Left ventricle myocardium inferior (tissue), 1 donor: ENCODE results near the gene CCDC3. TPM values are rescaled to one million over a fixed set of nuclear protein-coding genes. Genes with fewer than 3 reads are reported as not detected.

Experiments
- DNase-seq: peaks from one replicate; pipeline ENCODE4 v3.0.0-alpha.2; 2020
- H3K27ac ChIP-seq: fragments of 200-600 bp; replicated peaks from 2 replicates; pipeline ENCODE4 v1.8.0; 2021
- H3K27me3 ChIP-seq: fragments of 200-600 bp; 2 replicates; pipeline ENCODE4 v1.8.0; 2021; ENCODE audit warnings: low read depth
- H3K36me3 ChIP-seq: fragments of 200-600 bp; 2 replicates; pipeline ENCODE4 v1.8.0; 2021
- H3K4me1 ChIP-seq: fragments of 200-600 bp; 2 replicates; pipeline ENCODE4 v1.8.0; 2021
- H3K4me3 ChIP-seq: fragments of 200-600 bp; 2 replicates; pipeline ENCODE4 v1.8.0; 2021; ENCODE audit warnings: mild to moderate bottlenecking, moderate library complexity
- H3K9me3 ChIP-seq: fragments of 200-600 bp; replicated peaks from 2 replicates; pipeline ENCODE4 v1.8.0; 2021
- CTCF ChIP-seq: fragments of 200-600 bp; IDR thresholded peaks from 2 replicates; pipeline ENCODE4 v1.8.0; 2021; ENCODE audit warnings: antibody characterized with exemption, mild to moderate bottlenecking, borderline replicate concordance
- intact Hi-C: fragments of 100-400 bp; cut with micrococcal nuclease; formaldehyde crosslinking; loops from one replicate; pipeline ENCODE4 v1.11.0; 2022
- total RNA-seq: library from RNA; stranded (reverse); fragmentation: NEBNext Ultra II Directional; extraction: Animal tissue kit (Norgen Biotek cat#: 25700); gene quantifications from one replicate; pipeline ENCODE4 v1.2.1, GENCODE V29; 2021
- donor health status: DM: no; HTN: yes; CAD: no; lungs with severe emphysema.

The CCDC3 gene
- total RNA-seq, 1 donor from 2014 or later, result 5.8 TPM

DNA sequence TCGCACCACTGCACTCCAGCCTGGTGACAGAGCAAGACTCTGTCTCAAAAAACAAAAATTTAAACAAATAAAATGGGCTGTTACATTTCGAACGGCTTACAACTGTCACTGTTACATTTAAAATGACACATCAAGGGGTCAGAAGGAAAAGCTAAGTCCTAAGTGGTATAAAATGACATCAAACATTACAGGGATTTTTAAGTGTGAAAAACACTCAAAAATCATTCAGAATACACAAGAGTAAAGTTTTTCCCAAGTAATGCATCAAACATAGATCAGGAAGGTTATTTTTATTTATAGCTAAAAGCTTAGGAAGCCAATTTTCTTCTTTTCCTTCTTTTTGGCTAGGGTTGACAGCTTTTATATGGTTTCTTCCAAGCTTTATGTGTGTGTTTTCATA is 39.0 kb downstream of the CCDC3 start:
- Histone ChIP-seq H3K36me3 (no peaks in the 10 kb centered on the region), H3K4me3 (no peak overlapping the region), H3K9me3 (peaks cover 16% of the 10 kb centered on the region), H3K27me3 (peaks cover 28% of the 10 kb centered on the region), H3K27ac (no peak overlapping the region), H3K4me1 (peaks cover 11% of the 10 kb centered on the region)
- intact Hi-C loops, result no loop called here
- TF ChIP-seq CTCF, result no peak
- DNase-seq, result no peak

- intact Hi-C loops, result no loop called here
- Histone ChIP-seq H3K36me3 (no peaks in the 10 kb centered on the region), H3K9me3 (peaks cover 16% of the 10 kb centered on the region), H3K4me3 (no peak overlapping the region), H3K27me3 (peaks cover 28% of the 10 kb centered on the region), H3K27ac (peak overlapping the region; percentile 33), H3K4me1 (peaks cover 11% of the 10 kb centered on the region)
- no peak for TF ChIP-seq CTCF
- no peak for DNase-seq
These were observed 39.9 kb downstream of the CCDC3 start for GRCh38 chr10:12961416-12962205.

DNA sequence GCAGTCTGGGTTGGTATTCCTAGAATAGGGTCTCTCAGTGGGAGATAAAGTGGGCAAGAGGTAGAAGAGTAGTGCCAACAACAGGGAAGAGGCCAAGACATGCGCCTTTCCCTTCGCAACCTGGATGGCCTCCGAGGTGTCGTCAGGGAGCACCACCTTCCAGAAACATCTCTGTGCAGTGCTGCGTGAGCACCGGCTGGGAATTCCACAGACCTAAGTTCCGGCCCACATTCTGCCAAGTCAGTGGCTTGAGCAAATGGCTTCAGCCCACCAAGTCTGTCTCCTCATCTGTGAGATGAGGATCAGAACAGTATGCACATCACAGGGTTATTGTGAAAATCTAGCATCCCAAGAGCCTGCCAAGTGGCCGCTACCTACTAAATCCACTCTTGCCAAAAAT is 40.6 kb downstream of the CCDC3 start:
- no peak for DNase-seq
- H3K27me3 ChIP-seq, result peaks cover 28% of the 10 kb centered on the region
- TF ChIP-seq CTCF, result no peak
- H3K4me3 ChIP-seq, result peak overlapping the region; percentile 25
- peaks cover 11% of the 10 kb centered on the region for H3K9me3 ChIP-seq
- intact Hi-C loops, result no loop called here
- H3K36me3 ChIP-seq, result no peaks in the 10 kb centered on the region
- peaks cover 11% of the 10 kb centered on the region for H3K4me1 ChIP-seq
- H3K27ac ChIP-seq, result peak overlapping the region; percentile 33

DNA sequence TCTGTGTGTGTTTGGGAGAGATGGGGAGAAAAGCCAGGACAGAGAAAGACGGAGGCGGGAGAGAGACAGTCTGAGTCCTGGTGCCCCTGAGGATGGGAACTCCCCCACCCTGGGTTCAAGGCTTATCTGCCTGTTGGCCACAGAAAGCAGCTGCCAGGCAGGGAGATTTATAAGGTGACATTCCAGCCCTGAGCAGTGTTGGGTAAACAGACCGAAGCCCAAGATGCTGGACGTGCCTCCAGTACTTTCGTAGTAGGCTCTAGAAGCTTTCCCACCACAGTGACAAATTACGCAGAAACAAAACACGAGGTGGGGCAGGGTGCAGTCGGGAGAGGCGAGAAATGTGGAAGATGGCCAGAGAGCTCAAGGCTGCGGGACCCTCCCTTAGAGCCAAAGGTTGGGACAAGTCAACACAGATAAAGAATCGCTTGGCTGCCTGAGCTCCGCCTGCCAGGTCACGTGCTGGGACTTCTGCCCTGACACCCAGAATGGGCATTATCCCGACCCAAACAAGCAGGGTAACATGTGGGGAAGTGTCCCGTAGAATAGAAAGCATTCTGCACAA is 41.1 kb downstream of the CCDC3 start:
- no peak for DNase-seq
- Histone ChIP-seq H3K27me3 (peaks cover 28% of the 10 kb centered on the region), H3K27ac (peak overlapping the region; percentile 33)

GRCh38 chr10:12958546-12959110 is 42.9 kb downstream of the CCDC3 start:
- H3K27me3 ChIP-seq, result peaks cover 28% of the 10 kb centered on the region
- no peak overlapping the region for H3K4me3 ChIP-seq
- peaks cover 11% of the 10 kb centered on the region for H3K9me3 ChIP-seq
- TF ChIP-seq CTCF, result no peak
- H3K27ac ChIP-seq, result no peak overlapping the region
- H3K36me3 ChIP-seq, result no peaks in the 10 kb centered on the region
- DNase-seq, result no peak
- peaks cover 11% of the 10 kb centered on the region for H3K4me1 ChIP-seq
- intact Hi-C loops, result no loop called here

More for the DNA sequence above, 41.1 kb downstream of the CCDC3 start:
- Histone ChIP-seq H3K4me3 (peak overlapping the region; percentile 25), H3K9me3 (peaks cover 11% of the 10 kb centered on the region), H3K4me1 (peaks cover 11% of the 10 kb centered on the region), H3K36me3 (no peaks in the 10 kb centered on the region)
- TF ChIP-seq CTCF, result no peak
- intact Hi-C loops, result no loop called here
